Retinal pigment epithelial cell (primary cell): Measurements from ENCODE around the gene ASPRV1.
"Not testable (repeated sequence)": the region's sequence is repeated elsewhere in the genome, so short reads cannot be mapped to it uniquely, and the experiment has no call there.

Experiments used
- DNase-seq: peaks from one replicate; pipeline ENCODE4 v3.0.0-alpha.2; 2010; ENCODE audit warnings: low read depth
- H3K4me3 ChIP-seq: 2 replicates; pipeline ENCODE4 v1.5.1; 2011; ENCODE audit warnings: mild to moderate bottlenecking, low read length, control low read depth, moderate library complexity
- CTCF ChIP-seq: conservative IDR thresholded peaks from 2 replicates; pipeline ENCODE4 v1.5.1; 2011; ENCODE audit warnings: low read depth, low read length, control low read depth, inconsistent platforms

Gene ASPRV1

GRCh38 chr2:70005752-70006446, 44.5 kb upstream of the ASPRV1 start:
- no peak for TF ChIP-seq CTCF
- H3K4me3 ChIP-seq, result no peak overlapping the region
- DNase-seq, result no peak

GRCh38 chr2:70005216-70005615, 43.8 kb upstream of the ASPRV1 start:
- H3K4me3 ChIP-seq, result no peak overlapping the region
- DNase-seq, result no peak
- TF ChIP-seq CTCF, result no peak

GRCh38 chr2:70003093-70003830, 41.8 kb upstream of the ASPRV1 start:
- TF ChIP-seq CTCF, result no peak
- DNase-seq, result no peak
- H3K4me3 ChIP-seq, result no peak overlapping the region

GRCh38 chr2:70002241-70002899, 40.9 kb upstream of the ASPRV1 start:
- no peak for DNase-seq
- TF ChIP-seq CTCF, result no peak
- H3K4me3 ChIP-seq, result no peak overlapping the region

- not testable (repeated sequence) for DNase-seq, H3K4me3 ChIP-seq
These were observed 39.1 kb upstream of the ASPRV1 start for GRCh38 chr2:70000529-70000928.

GRCh38 chr2:69998761-69999160, 37.3 kb upstream of the ASPRV1 start:
- no peak overlapping the region for H3K4me3 ChIP-seq
- DNase-seq, result no peak
- no peak for TF ChIP-seq CTCF

GRCh38 chr2:69997015-69997830, 35.8 kb upstream of the ASPRV1 start:
- TF ChIP-seq CTCF, result no peak
- H3K4me3 ChIP-seq, result no peak overlapping the region
- DNase-seq, result no peak
